ENCODE results near the gene RSPO3.

Gene RSPO3

GRCh38 chr6:127103482-127103881 lies 15.0 kb upstream of the RSPO3 start:
- H3K4me3 ChIP-seq (ENCODE audit: low read depth, low read length), result no peak overlapping the region
- no peak for DNase-seq (ENCODE audit: low read depth)
- no peak for TF ChIP-seq CTCF (IDR thresholded peaks at IDR 0.05; ENCODE audit: low read depth, low read length, missing control alignments)
- in situ Hi-C loops (cut with HindIII; ENCODE audit: low sequenced_read_pairs), result no loop called here

- in situ Hi-C loops (cut with HindIII; ENCODE audit: low sequenced_read_pairs), result no loop called here
- no peak for TF ChIP-seq CTCF (IDR thresholded peaks at IDR 0.05; ENCODE audit: low read depth, low read length, missing control alignments)
- DNase-seq (ENCODE audit: low read depth), result no peak
These were observed 10.6 kb upstream of the RSPO3 start for GRCh38 chr6:127107916-127108315.

GRCh38 chr6:127110712-127111111 lies 7.8 kb upstream of the RSPO3 start:
- no peak for TF ChIP-seq CTCF (IDR thresholded peaks at IDR 0.05; ENCODE audit: low read depth, low read length, missing control alignments)
- in situ Hi-C loops (cut with HindIII; ENCODE audit: low sequenced_read_pairs), result loop anchor here (10.0 kb wide), 1 partner anchor 306 kb away; no protein-coding TSS in a partner anchor
- DNase-seq (ENCODE audit: low read depth), result no peak
- H3K4me3 ChIP-seq (ENCODE audit: low read depth, low read length), result no peak overlapping the region

More at GRCh38 chr6:127107916-127108315, 10.6 kb upstream of the RSPO3 start:
- H3K4me3 ChIP-seq (ENCODE audit: low read depth, low read length), result no peak overlapping the region

- TF ChIP-seq CTCF (IDR thresholded peaks at IDR 0.05; ENCODE audit: low read depth, low read length, missing control alignments), result no peak
- no peak overlapping the region for H3K4me3 ChIP-seq (ENCODE audit: low read depth, low read length)
- in situ Hi-C loops (cut with HindIII; ENCODE audit: low sequenced_read_pairs), result loop anchor here (10.0 kb wide), 1 partner anchor 307 kb away; no protein-coding TSS in a partner anchor
- DNase-seq (ENCODE audit: low read depth), result no peak
These were observed 6.9 kb upstream of the RSPO3 start for GRCh38 chr6:127111526-127111925.

- in situ Hi-C loops (cut with HindIII; ENCODE audit: low sequenced_read_pairs), result loop anchor here (10.0 kb wide), 1 partner anchor 309 kb away; no protein-coding TSS in a partner anchor
- H3K4me3 ChIP-seq (ENCODE audit: low read depth, low read length), result no peak overlapping the region
- no peak for TF ChIP-seq CTCF (IDR thresholded peaks at IDR 0.05; ENCODE audit: low read depth, low read length, missing control alignments)
- no peak for DNase-seq (ENCODE audit: low read depth)
These were observed 4.2 kb upstream of the RSPO3 start for GRCh38 chr6:127114214-127114760.

- no peak overlapping the region for H3K4me3 ChIP-seq (ENCODE audit: low read depth, low read length)
- in situ Hi-C loops (cut with HindIII; ENCODE audit: low sequenced_read_pairs), result loop anchor here (10.0 kb wide), 1 partner anchor 310 kb away; no protein-coding TSS in a partner anchor
- TF ChIP-seq CTCF (IDR thresholded peaks at IDR 0.05; ENCODE audit: low read depth, low read length, missing control alignments), result no peak
- no peak for DNase-seq (ENCODE audit: low read depth)
These were observed 3.3 kb upstream of the RSPO3 start for GRCh38 chr6:127115084-127115655.
